SK-N-SH (cell line): Measurements from ENCODE around the gene CEACAM16. TPM values are rescaled to one million over a fixed set of nuclear protein-coding genes. Genes with fewer than 3 reads are reported as not detected.
"Not testable (repeated sequence)": the region's sequence is repeated elsewhere in the genome, so short reads cannot be mapped to it uniquely, and the experiment has no call there.

Experiments used
- CTCF ChIA-PET: fragments of 300-600, 350-600 bp; formaldehyde crosslinking; extraction: SDS; loops from one replicate; lab custom pipeline; 2021; lab: Yijun Ruan, JAX
- POLR2A ChIA-PET: fragments of 350-600 bp; sonication (Branson Sonifier 250); formaldehyde crosslinking; extraction: SDS; loops from one replicate; lab custom pipeline; 2020; ENCODE audit warnings: antibody characterized with exemption, inconsistent platforms; lab: Yijun Ruan, JAX
- DNase-seq: peaks from one replicate; pipeline ENCODE4 v3.0.0; 2012
- H2AFZ ChIP-seq: fragments of 200-600 bp; sonication (generic); 2 replicates; pipeline ENCODE4 v1.8.1; 2016; ENCODE audit warnings: antibody characterized with exemption, mild to moderate bottlenecking, low read depth
- H3F3A ChIP-seq: fragments of 200-600 bp; sonication (generic); replicated peaks from 2 replicates; pipeline ENCODE3; 2016; ENCODE audit warnings: antibody characterized with exemption, mild to moderate bottlenecking; ENCODE audit not compliant: insufficient read depth
- H3K27ac ChIP-seq, 2 experiments: fragments of 200-500 bp in 1 of 2; fragments of 200-600 bp in 1 of 2; sonication (Bioruptor generic) in 1 of 2; sonication (generic), shearing (Covaris generic) in 1 of 2; 2 replicates each; pipeline versions ENCODE4 v1.5.1 to v1.6.1; 2014 to 2016; ENCODE audit warnings: low read depth in 2 of 2, inconsistent platforms in 1 of 2, low read length in 1 of 2, mild to moderate bottlenecking in 1 of 2, mixed read lengths in 1 of 2
- H3K27me3 ChIP-seq: fragments of 200-600 bp; sonication (generic), shearing (Covaris generic); 2 replicates; pipeline ENCODE4 v1.6.1; 2016; ENCODE audit warnings: mixed run types; ENCODE audit not compliant: insufficient read depth
- H3K36me3 ChIP-seq, 2 experiments: fragments of 200-500 bp in 1 of 2; fragments of 200-600 bp in 1 of 2; sonication (Bioruptor generic) in 1 of 2; sonication (generic) in 1 of 2; replicated peaks in 1 of 2; 2 replicates each; pipeline versions ENCODE3 to v1.5.1; 2014 to 2016; ENCODE audit warnings: low read length in 1 of 2, mild to moderate bottlenecking in 1 of 2; ENCODE audit not compliant: insufficient read depth in 2 of 2, control insufficient read depth in 1 of 2
- H3K4me1 ChIP-seq, 2 experiments: fragments of 200-500 bp in 1 of 2; fragments of 200-600 bp in 1 of 2; sonication (Bioruptor generic) in 1 of 2; sonication (generic), shearing (Covaris generic) in 1 of 2; 2 replicates each; pipeline versions ENCODE4 v1.5.1 to v1.6.1; 2014 to 2016; ENCODE audit warnings: low read depth in 1 of 2, low read length in 1 of 2, mixed run types in 1 of 2; ENCODE audit not compliant: insufficient read depth in 2 of 2, control insufficient read depth in 1 of 2
- H3K4me2 ChIP-seq: fragments of 200-600 bp; sonication (generic), shearing (Covaris generic); 2 replicates; pipeline ENCODE4 v1.6.1; 2017; ENCODE audit warnings: mixed run types
- H3K4me3 ChIP-seq, 2 experiments: fragments of 200-500 bp in 1 of 2; fragments of 200-600 bp in 1 of 2; sonication (Bioruptor generic) in 1 of 2; sonication (generic), shearing (Covaris generic) in 1 of 2; 2 replicates each; pipeline versions ENCODE4 v1.5.1 to v1.8.1; 2014 to 2016; ENCODE audit warnings: low read depth in 2 of 2, inconsistent platforms in 1 of 2, low read length in 1 of 2, mild to moderate bottlenecking in 1 of 2, mixed read lengths in 1 of 2, moderate library complexity in 1 of 2
- H3K79me2 ChIP-seq: fragments of 200-600 bp; sonication (generic); 2 replicates; pipeline ENCODE4 v1.8.1; 2017; ENCODE audit warnings: mild to moderate bottlenecking; ENCODE audit not compliant: insufficient read depth
- H3K9ac ChIP-seq: fragments of 200-600 bp; sonication (generic); 2 replicates; pipeline ENCODE4 v1.6.1; 2017; ENCODE audit warnings: mixed run types
- H3K9me2 ChIP-seq: fragments of 200-600 bp; sonication (generic); 2 replicates; pipeline ENCODE4 v1.6.1; 2017; ENCODE audit warnings: mixed run types
- H3K9me3 ChIP-seq: fragments of 200-600 bp; sonication (generic); 2 replicates; pipeline ENCODE4 v1.6.1; 2017; ENCODE audit warnings: mixed run types, mild to moderate bottlenecking, moderate library complexity
- H4K20me1 ChIP-seq: fragments of 200-600 bp; sonication (generic); 2 replicates; pipeline ENCODE4 v1.6.1; 2017; ENCODE audit warnings: mild to moderate bottlenecking, mixed run types; ENCODE audit not compliant: insufficient read depth
- GABPA ChIP-seq: IDR thresholded peaks from 2 replicates; pipeline ENCODE4 v1.4.0; 2012; ENCODE audit warnings: low read depth, mild to moderate bottlenecking
- MEF2A ChIP-seq: IDR thresholded peaks from 2 replicates; pipeline ENCODE4 v1.4.0; 2012; ENCODE audit warnings: low read depth, borderline replicate concordance
- RAD21 ChIP-seq: IDR thresholded peaks from 2 replicates; pipeline ENCODE4 v1.6.1; 2012; ENCODE audit warnings: mild to moderate bottlenecking, low read length
- SIN3A ChIP-seq: IDR thresholded peaks from 2 replicates; pipeline ENCODE4 v1.6.1; 2012; ENCODE audit warnings: low read depth, mild to moderate bottlenecking, low read length, moderate library complexity, borderline replicate concordance
- USF1 ChIP-seq: IDR thresholded peaks from 2 replicates; pipeline ENCODE4 v1.4.0; 2012; ENCODE audit warnings: low read depth, borderline replicate concordance
- WGBS: methylation state at CpG from one replicate; pipeline ENCODE4 v1.1.6; 2017; ENCODE audit warnings: low lambda C conversion rate; 5-methylcytosine and 5-hydroxymethylcytosine counted together
- polyA plus RNA-seq, 3 experiments: library from polyadenylated mRNA; depleted of rRNA; stranded (reverse); fragments of >200 nt; gene quantifications; 2 replicates each; pipeline ENCODE4 v1.2.3, GENCODE V29; 2012

CEACAM16 gene
- polyA plus RNA-seq, 1 of the 3 experiments (the other 2 are of a cell fraction), result not detected

DNA sequence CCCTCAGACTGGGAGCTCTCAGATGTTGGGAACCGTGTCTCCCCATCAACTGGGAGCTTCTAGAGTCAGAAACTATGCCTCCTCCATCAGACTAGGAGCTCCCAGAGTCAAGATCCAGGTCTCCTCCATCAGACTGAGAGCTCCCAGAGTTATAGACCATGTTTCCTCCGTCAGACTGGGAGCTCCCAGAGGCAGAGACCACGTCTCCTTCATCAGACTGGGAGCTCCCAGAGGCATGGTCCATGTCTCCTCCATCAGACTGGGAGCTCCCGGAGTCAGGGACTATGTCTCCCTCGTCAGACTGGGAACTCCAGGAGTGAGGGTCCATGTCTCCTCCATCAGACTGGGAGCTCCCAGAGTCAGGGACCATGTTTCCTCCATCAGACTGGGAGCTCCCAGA lies 10.0 kb downstream of the CEACAM16 start (continued):
- TF ChIP-seq RAD21, result no peak

DNA sequence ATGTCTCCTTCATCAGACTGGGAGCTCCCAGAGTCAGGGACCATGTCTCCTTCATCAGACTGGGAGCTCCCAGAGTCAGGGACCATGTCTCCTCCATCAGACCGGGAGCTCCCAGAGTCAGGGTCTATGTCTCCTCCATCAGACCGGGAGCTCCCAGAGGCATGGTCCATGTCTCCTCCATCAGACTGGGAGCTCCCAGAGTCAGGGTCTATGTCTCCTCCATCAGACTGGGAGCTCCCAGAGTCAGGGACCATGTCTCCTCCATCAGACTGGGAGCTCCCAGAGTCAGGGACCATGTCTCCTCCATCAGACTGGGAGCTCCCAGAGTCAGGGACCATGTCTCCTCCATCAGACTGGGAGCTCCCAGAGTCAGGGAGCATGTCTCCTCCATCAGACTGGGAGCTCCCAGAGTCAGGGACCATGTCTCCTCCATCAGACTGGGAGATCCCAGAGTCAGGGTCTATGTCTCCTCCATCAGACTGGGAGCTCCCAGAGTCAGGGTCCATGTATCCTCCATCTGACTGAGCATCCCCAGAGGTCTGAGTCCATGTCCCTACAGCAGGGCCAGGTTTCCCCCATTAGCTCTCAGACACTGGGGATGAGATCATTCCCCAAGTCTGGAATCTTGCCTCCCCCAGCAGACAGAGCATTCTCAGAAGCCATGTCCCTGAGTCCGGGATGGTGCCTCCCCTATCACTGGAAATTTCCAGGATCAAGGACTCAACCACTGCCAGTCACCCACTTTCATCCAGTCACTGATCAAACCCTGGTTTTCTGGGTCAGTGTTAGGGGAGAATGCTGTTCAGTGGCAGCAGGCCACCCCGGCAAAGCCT lies 10.7 kb downstream of the CEACAM16 start:
- H2AFZ ChIP-seq, H3K9me3 ChIP-seq, H3K9ac ChIP-seq, H4K20me1 ChIP-seq, H3K36me3 ChIP-seq, H3K4me1 ChIP-seq, H3K27me3 ChIP-seq, DNase-seq, H3K79me2 ChIP-seq, H3K4me2 ChIP-seq, H3K4me3 ChIP-seq, H3K27ac ChIP-seq, H3K9me2 ChIP-seq: not testable (repeated sequence)
- WGBS, result 50% methylated on average over 3 of the region's 4 CpGs
- POLR2A ChIA-PET, result interaction anchor here (0.6 kb wide), 1 partner anchor 119 kb away, joined by 3 read pairs; no protein-coding TSS in a partner anchor
- peaks cover 12% of the 10 kb centered on the region for H3F3A ChIP-seq
- CTCF ChIA-PET, result interaction anchor here (0.7 to 3.7 kb wide), 7 partner anchors 14 to 75 kb away, joined by 3 to 20 read pairs (median 5); no protein-coding TSS in a partner anchor

DNA sequence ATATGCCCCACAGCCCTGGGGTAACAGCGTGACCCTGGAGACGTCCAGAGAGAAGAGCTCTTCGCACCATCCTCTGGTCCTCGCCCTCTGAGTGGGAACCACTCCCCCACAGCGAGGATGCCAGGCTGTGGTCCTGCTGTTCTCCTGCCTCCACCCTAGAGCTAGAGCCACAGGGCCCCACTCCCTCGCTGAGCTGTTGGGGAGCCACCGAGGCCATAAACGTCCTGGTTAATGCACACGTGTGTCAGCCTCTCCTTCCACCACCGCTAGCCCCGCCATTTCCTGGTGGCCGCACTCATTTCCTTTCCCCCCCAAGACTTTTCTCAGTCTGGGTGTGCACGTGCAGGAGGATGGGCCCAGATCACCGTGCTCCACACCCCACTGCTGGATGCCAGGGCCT lies 11.5 kb downstream of the CEACAM16 start:
- H3K4me2 ChIP-seq, result no peak overlapping the region
- no peaks in the 10 kb centered on the region for H3K4me1 ChIP-seq
- no peak for TF ChIP-seq SIN3A
- H4K20me1 ChIP-seq, result no peaks in the 10 kb centered on the region
- peaks cover 5% of the 10 kb centered on the region for H3F3A ChIP-seq
- no peak overlapping the region for H3K4me3 ChIP-seq
- 76% methylated on average over 10 of the region's 14 CpGs for WGBS
- H3K9me3 ChIP-seq, result no peaks in the 10 kb centered on the region
- no peaks in the 10 kb centered on the region for H3K79me2 ChIP-seq
- POLR2A ChIA-PET, result no interaction called here
- H2AFZ ChIP-seq, result no peak overlapping the region
- DNase-seq, result no peak
- H3K27me3 ChIP-seq, result no peaks in the 10 kb centered on the region
- CTCF ChIA-PET, result interaction anchor here (0.8 to 1.2 kb wide), 4 partner anchors 13 to 60 kb away, joined by 3 to 5 read pairs (median 4); no protein-coding TSS in a partner anchor
- H3K27ac ChIP-seq, result no peak overlapping the region
- no peaks in the 10 kb centered on the region for H3K9me2 ChIP-seq
- no peaks in the 10 kb centered on the region for H3K36me3 ChIP-seq
- no peak overlapping the region for H3K9ac ChIP-seq

DNA sequence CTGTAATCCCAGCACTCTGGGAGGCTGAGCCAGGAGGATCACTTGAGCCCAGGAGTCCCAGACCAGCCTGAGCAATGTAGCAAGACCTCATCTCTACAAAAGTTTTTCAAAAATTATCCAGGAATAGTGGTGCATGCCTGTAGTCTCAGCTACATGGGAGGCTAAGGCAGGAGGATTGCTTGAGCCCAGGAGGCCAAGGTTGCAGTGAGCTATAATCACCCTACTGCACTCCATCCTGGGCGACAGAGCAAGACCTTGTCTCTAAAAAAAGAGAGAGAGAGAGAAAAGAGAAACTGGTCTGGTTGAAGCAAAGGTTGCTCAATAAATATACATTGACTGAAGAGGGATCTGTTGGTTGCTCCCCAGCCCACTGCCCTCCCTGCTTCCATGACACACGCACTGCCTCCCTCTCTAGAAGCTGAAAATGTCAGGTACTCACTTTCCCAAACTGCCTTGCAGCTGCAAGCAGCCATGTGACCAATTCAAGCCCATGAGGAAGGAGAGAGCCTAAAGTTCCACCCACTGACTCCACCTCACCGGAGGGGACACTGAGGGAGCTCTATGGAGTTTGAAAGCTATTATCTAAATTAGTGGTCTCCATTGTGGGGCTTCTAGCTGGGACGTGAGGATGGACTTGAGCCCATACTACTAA lies 14.0 kb downstream of the CEACAM16 start:
- Histone ChIP-seq H4K20me1 (no peaks in the 10 kb centered on the region), H3F3A (peaks cover 8% of the 10 kb centered on the region), H3K4me3 (no peak overlapping the region), H3K27ac (no peak overlapping the region), H3K4me2 (no peak overlapping the region), H2AFZ (no peak overlapping the region), H3K4me1 (no peaks in the 10 kb centered on the region), H3K9me2 (no peaks in the 10 kb centered on the region), H3K9ac (no peak overlapping the region), H3K9me3 (no peaks in the 10 kb centered on the region), H3K79me2 (no peaks in the 10 kb centered on the region), H3K27me3 (no peaks in the 10 kb centered on the region), H3K36me3 (no peaks in the 10 kb centered on the region)
- ChIA-PET POLR2A (no interaction called here), CTCF (interaction anchor here (0.8 to 5.2 kb wide), 5 partner anchors 11 to 151 kb away, joined by 3 to 57 read pairs (median 4); no protein-coding TSS in a partner anchor)
- WGBS, result 40% methylated on average over 4 of the region's 4 CpGs
- TF ChIP-seq USF1, result peak; percentile 88
- no peak for TF ChIP-seq GABPA
- no peak for TF ChIP-seq MEF2A
- DNase-seq, result no peak
